Activated naive CD4-positive, alpha-beta T cell treated with anti-CD3 and anti-CD28 coated beads for 36 hours (primary cell): ENCODE data around the gene PDE4C. TPM values are rescaled to one million over a fixed set of nuclear protein-coding genes. Genes with fewer than 3 reads are reported as not detected.
"Not testable (repeated sequence)": the region's sequence is repeated elsewhere in the genome, so short reads cannot be mapped to it uniquely, and the experiment has no call there.

ENCODE experiments used
- CTCF ChIA-PET: fragments of 350-600 bp; sonication (Branson Sonifier 250); formaldehyde crosslinking; loops from one replicate; lab custom pipeline; 2021; ENCODE audit warnings: antibody characterized with exemption; lab: Charles Lee
- DNase-seq: peaks from one replicate; pipeline ENCODE4 v3.0.0-alpha.2; 2020
- H3K27ac Mint-ChIP-seq: one replicate; pipeline ENCODE4 v1.8.0; 2021; ENCODE audit warnings: mild to moderate bottlenecking, mixed read lengths
- H3K27me3 Mint-ChIP-seq: one replicate; pipeline ENCODE4 v1.8.0; 2021; ENCODE audit warnings: low read depth, mixed read lengths
- H3K36me3 Mint-ChIP-seq: one replicate; pipeline ENCODE4 v1.8.0; 2021; ENCODE audit warnings: low read depth, mixed read lengths
- H3K4me1 Mint-ChIP-seq: one replicate; pipeline ENCODE4 v1.8.0; 2021; ENCODE audit warnings: low read depth, mixed read lengths
- H3K4me3 Mint-ChIP-seq: one replicate; pipeline ENCODE4 v1.8.0; 2021; ENCODE audit warnings: mild to moderate bottlenecking, moderate library complexity, mixed read lengths
- H3K9me3 Mint-ChIP-seq: one replicate; pipeline ENCODE4 v1.8.0; 2021; ENCODE audit warnings: mixed read lengths
- intact Hi-C: fragments of 100-400 bp; cut with micrococcal nuclease; formaldehyde crosslinking; loops from one replicate; pipeline ENCODE4 v1.15.1; 2023
- total RNA-seq, 2 experiments: library from RNA; stranded (reverse); gene quantifications; one replicate each; pipeline ENCODE4 v1.2.3, GENCODE V29; 2021

PDE4C gene
- total RNA-seq, 2 experiments from 2014 or later: 0.10 TPM; not detected in 1

GRCh38 chr19:18218159-18218558, 8.1 kb downstream of the PDE4C start:
- Mint-ChIP-seq H3K27me3 (peaks cover 11% of the 10 kb centered on the region), H3K4me1 (peaks cover 2% of the 10 kb centered on the region), H3K9me3 (no peaks in the 10 kb centered on the region), H3K36me3 (no peaks in the 10 kb centered on the region), H3K27ac (no peak overlapping the region), H3K4me3 (no peak overlapping the region)
- intact Hi-C loops: no loop called here
- DNase-seq: no peak
- CTCF ChIA-PET: no interaction called here

- intact Hi-C loops: no loop called here
- Mint-ChIP-seq H3K27me3 (peaks cover 8% of the 10 kb centered on the region), H3K27ac (no peak overlapping the region), H3K4me3 (no peak overlapping the region), H3K36me3 (no peaks in the 10 kb centered on the region), H3K4me1 (peaks cover 2% of the 10 kb centered on the region), H3K9me3 (no peaks in the 10 kb centered on the region)
- DNase-seq: no peak
- CTCF ChIA-PET: interaction anchor here (0.6 to 0.7 kb wide), 2 partner anchors 7 to 10 kb away, joined by 3 to 4 read pairs; no protein-coding TSS in a partner anchor
Observed at GRCh38 chr19:18216789-18217188, 9.4 kb downstream of the PDE4C start.

GRCh38 chr19:18214779-18215433, 11.3 kb downstream of the PDE4C start:
- no peaks in the 10 kb centered on the region for H3K4me1 Mint-ChIP-seq
- H3K27ac Mint-ChIP-seq: no peak overlapping the region
- H3K9me3 Mint-ChIP-seq: no peaks in the 10 kb centered on the region
- intact Hi-C loops: no loop called here
- no peak overlapping the region for H3K4me3 Mint-ChIP-seq
- H3K36me3 Mint-ChIP-seq: no peaks in the 10 kb centered on the region
- CTCF ChIA-PET: interaction anchor here (0.7 kb wide), 1 partner anchor 57 kb away, joined by 3 read pairs; no protein-coding TSS in a partner anchor
- H3K27me3 Mint-ChIP-seq: peaks cover 3% of the 10 kb centered on the region
- DNase-seq: no peak

- Mint-ChIP-seq H3K9me3 (no peaks in the 10 kb centered on the region), H3K27me3 (peaks cover 8% of the 10 kb centered on the region), H3K4me3 (no peak overlapping the region), H3K27ac (no peak overlapping the region), H3K4me1 (no peaks in the 10 kb centered on the region), H3K36me3 (no peaks in the 10 kb centered on the region)
- CTCF ChIA-PET: no interaction called here
- DNase-seq: no peak
- intact Hi-C loops: no loop called here
Observed at GRCh38 chr19:18211683-18212082, 14.6 kb downstream of the PDE4C start.

- intact Hi-C loops, DNase-seq, H3K36me3 Mint-ChIP-seq, H3K4me1 Mint-ChIP-seq, H3K9me3 Mint-ChIP-seq, H3K27me3 Mint-ChIP-seq, H3K27ac Mint-ChIP-seq, H3K4me3 Mint-ChIP-seq: not testable (repeated sequence)
- CTCF ChIA-PET: interaction anchor here (1.0 to 8.2 kb wide), 4 partner anchors 35 to 119 kb away, joined by 4 to 117 read pairs (median 4); a partner anchor contains a TSS
Observed at GRCh38 chr19:18209912-18210311, 16.3 kb downstream of the PDE4C start.

- Mint-ChIP-seq H3K4me3 (no peak overlapping the region), H3K9me3 (no peaks in the 10 kb centered on the region), H3K27ac (no peak overlapping the region), H3K27me3 (peaks cover 8% of the 10 kb centered on the region), H3K4me1 (peaks cover 9% of the 10 kb centered on the region), H3K36me3 (no peaks in the 10 kb centered on the region)
- CTCF ChIA-PET: interaction anchor here (0.6 to 8.2 kb wide), 11 partner anchors 16 to 208 kb away, joined by 3 to 117 read pairs (median 4); a partner anchor contains a TSS
- intact Hi-C loops: loop anchor here (1.0 kb wide), 1 partner anchor 44 kb away; no protein-coding TSS in a partner anchor
- DNase-seq: peak; percentile 63
Observed at GRCh38 chr19:18208098-18208951, 17.9 kb downstream of the PDE4C start.

- H3K27me3 Mint-ChIP-seq: peaks cover 6% of the 10 kb centered on the region
Observed at GRCh38 chr19:18206018-18206417, 20.2 kb downstream of the PDE4C start.

GRCh38 chr19:18205200-18205892, 20.9 kb downstream of the PDE4C start:
- intact Hi-C loops: loop anchor here (2.0 kb wide), 2 partner anchors 45 to 209 kb away; no protein-coding TSS in a partner anchor

More at GRCh38 chr19:18206018-18206417, 20.2 kb downstream of the PDE4C start:
- intact Hi-C loops: no loop called here
- no peak for DNase-seq
- CTCF ChIA-PET: interaction anchor here (0.6 to 8.2 kb wide), 5 partner anchors 46 to 203 kb away, joined by 3 to 117 read pairs (median 4); a partner anchor contains a TSS
- Mint-ChIP-seq H3K9me3 (no peaks in the 10 kb centered on the region), H3K27ac (no peak overlapping the region), H3K36me3 (peaks cover 7% of the 10 kb centered on the region), H3K4me1 (peaks cover 22% of the 10 kb centered on the region), H3K4me3 (no peak overlapping the region)

GRCh38 chr19:18204394-18205199, 21.6 kb downstream of the PDE4C start:
- CTCF ChIA-PET: interaction anchor here (0.5 to 8.2 kb wide), 9 partner anchors 12 to 180 kb away, joined by 3 to 117 read pairs (median 4); partner anchors contain the start of gene MPV17L2
- peak; percentile 59 for DNase-seq
- intact Hi-C loops: loop anchor here (1.0 to 2.0 kb wide), 11 partner anchors 11 to 318 kb away; partner anchors contain the start of genes ELL, LSM4 and MPV17L2
- H3K27me3 Mint-ChIP-seq: peaks cover 5% of the 10 kb centered on the region
- peaks cover 22% of the 10 kb centered on the region for H3K4me1 Mint-ChIP-seq
- H3K36me3 Mint-ChIP-seq: peaks cover 9% of the 10 kb centered on the region
- no peaks in the 10 kb centered on the region for H3K9me3 Mint-ChIP-seq
- H3K4me3 Mint-ChIP-seq: peak overlapping the region; percentile 86
- H3K27ac Mint-ChIP-seq: peak overlapping the region; percentile 73

More at GRCh38 chr19:18205200-18205892, 20.9 kb downstream of the PDE4C start:
- no peaks in the 10 kb centered on the region for H3K9me3 Mint-ChIP-seq
- H3K36me3 Mint-ChIP-seq: peaks cover 7% of the 10 kb centered on the region
- peaks cover 6% of the 10 kb centered on the region for H3K27me3 Mint-ChIP-seq
- CTCF ChIA-PET: interaction anchor here (0.5 to 8.2 kb wide), 8 partner anchors 47 to 204 kb away, joined by 3 to 117 read pairs (median 4); a partner anchor contains a TSS
- peak overlapping the region; percentile 73 for H3K27ac Mint-ChIP-seq
- peak overlapping the region; percentile 86 for H3K4me3 Mint-ChIP-seq
- peak; percentile 76 for DNase-seq
- peaks cover 22% of the 10 kb centered on the region for H3K4me1 Mint-ChIP-seq

- CTCF ChIA-PET: interaction anchor here (0.9 to 8.2 kb wide), 7 partner anchors 11 to 135 kb away, joined by 3 to 117 read pairs (median 5); partner anchors contain the start of gene MPV17L2
- intact Hi-C loops: loop anchor here (1.0 to 2.0 kb wide), 11 partner anchors 11 to 318 kb away; partner anchors contain the start of genes ELL, LSM4 and MPV17L2
- Mint-ChIP-seq H3K36me3 (peaks cover 9% of the 10 kb centered on the region), H3K4me3 (peak within 1 kb of the TSS; percentile 94), H3K27me3 (peaks cover 5% of the 10 kb centered on the region), H3K4me1 (peaks cover 22% of the 10 kb centered on the region), H3K9me3 (no peaks in the 10 kb centered on the region), H3K27ac (peak within 1 kb of the TSS; percentile 68)
- peak; percentile 100 for DNase-seq
Observed at GRCh38 chr19:18203863-18204393, 22.3 kb downstream of the PDE4C start, which contains the start of gene RAB3A. RAB3A (minus strand) TSS chr19:18204042; CDS start chr19:18202740, 1,302 bp downstream.
